Head of caudate nucleus (tissue), 42 donors: ENCODE data around the gene CRYBG3.
"Not testable (repeated sequence)": the region's sequence is repeated elsewhere in the genome, so short reads cannot be mapped to it uniquely, and the experiment has no call there.

Source experiments
- DNase-seq, 42 donors: peaks; one replicate each; pipeline versions ENCODE4 v3.0.0 to v3.0.0-alpha.2; 2020 to 2021; ENCODE audit warnings: mixed read lengths in 7 of 42
- intact Hi-C: fragments of 100-400 bp; cut with DNase I; formaldehyde crosslinking; loops from one replicate; pipeline ENCODE4 v1.15.0; 2022

CRYBG3 gene

DNA sequence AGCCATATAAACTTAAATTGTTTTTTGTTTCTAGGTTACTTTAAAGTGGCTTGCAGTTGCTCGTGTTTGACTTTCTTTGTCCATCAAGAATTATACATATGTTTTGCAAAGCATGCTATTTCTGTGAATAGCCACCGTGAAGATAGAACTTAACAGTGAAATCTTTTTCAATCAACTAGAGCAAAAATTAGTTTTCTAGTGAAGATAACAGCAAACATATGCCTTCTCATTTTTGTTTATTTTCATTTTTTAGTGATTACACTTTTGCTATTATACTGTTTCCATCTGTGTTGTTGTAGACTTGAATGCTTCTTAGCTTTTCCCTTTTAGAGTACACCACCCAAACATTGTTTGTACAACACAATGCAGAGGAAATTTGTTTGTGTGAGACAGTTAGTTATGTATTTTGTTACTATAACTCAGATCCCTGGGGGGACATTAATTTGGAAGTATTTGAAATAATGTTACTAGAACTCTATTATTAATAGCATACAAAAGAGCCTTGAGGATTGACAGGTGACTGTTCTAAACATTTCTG, 62.8 kb downstream of the CRYBG3 start:
- DNase-seq = no peak
- intact Hi-C loops = no loop called here

DNA sequence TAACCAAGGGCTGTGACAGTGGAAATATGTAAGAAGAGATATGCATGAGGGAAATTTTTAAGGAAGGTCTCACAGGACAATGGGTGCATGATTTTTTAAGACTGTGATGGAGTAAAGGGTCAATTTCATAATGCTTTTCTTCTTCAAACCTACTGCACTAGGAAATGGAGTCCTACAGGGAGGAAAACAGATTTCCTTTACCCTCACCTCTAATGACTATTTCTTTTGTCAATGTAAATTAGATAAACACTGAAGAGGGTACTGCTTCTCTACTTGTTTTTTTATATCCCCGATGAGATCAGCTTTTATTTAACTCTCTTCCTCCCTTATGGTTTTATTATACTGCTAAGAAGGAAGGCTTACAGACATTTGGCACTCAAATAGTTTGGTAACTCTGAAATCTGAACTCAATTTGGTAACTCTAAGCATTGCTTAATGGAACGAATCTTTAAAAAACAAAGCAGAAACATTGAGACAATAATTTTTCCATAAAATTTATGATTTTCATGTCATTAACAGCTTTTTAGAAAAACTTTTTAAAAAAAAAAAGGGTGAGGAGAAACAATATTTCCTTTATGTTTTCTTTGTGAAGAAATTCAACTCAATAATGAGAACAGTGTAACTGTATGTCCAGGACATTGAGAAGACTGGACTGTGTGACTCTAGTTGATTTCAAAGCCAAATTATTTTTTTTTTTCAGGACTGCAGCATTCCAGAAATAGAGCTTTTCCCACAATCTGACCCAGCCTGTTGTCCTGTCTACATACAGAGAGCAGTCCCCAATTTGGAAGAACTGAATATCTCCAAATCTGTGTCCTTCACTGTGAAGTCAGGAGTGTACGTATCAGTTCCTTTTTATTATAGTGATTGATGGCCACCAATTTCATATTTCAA, 64.4 kb downstream of the CRYBG3 start:
- DNase-seq = no peak
- intact Hi-C loops = no loop called here

DNA sequence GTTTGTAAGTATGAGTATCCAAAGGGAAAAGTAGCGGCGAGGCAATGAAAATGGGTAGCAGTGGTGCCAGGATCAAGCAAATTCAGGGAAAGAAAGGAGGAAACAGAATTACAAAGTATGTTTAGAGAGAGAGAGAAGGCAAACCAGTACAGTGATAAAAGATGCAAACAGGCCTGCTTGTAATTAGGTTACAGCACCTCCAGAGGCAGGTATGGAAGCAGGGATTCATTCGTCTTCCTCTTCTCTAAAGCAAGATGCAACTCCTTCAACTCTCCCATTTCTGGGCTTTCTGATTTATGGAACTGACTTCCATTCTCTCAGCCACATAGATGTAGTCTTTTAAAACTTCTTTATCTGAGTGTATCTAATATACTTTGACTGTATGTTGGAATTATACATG, 68.0 kb downstream of the CRYBG3 start:
- no peak for DNase-seq
- intact Hi-C loops = no loop called here

DNA sequence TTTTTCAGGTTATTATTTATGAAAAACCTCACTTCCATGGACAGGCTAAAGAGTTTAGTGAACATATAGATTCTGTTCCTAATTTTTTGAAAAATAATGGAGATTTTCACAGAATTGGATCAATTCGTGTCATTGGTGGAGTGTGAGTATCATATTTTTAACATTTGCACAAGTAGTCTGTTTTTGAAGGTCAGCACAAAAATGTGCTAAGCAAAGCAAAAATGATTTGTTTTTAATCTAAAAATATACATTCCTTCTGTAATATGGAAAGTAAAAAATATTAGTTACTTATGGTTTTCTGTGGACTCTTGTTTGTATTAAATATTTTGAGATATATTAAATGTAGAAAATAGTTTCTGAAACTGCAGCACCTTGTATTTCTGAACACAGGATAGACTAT, 71.0 kb downstream of the CRYBG3 start:
- DNase-seq = no peak
- intact Hi-C loops = no loop called here

DNA sequence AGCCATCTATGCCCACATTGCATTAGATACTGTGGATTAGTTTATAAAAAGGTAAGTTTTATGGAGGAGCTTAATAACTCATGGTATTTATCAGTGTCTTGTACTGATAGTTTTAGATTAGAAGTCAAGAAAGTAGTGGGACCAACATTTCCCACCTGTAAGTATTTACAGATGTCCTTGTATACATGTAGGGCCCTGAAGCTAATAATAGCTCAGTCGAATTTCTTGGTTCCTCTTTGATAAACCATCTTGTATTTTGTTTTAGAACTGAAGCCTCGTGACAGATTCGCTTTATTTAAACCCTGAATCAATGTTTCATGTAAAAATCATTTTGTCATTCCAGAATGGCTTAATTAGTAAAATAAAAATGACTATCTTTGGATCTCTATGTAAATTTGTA, 73.4 kb downstream of the CRYBG3 start:
- no peak for DNase-seq
- intact Hi-C loops = no loop called here

DNA sequence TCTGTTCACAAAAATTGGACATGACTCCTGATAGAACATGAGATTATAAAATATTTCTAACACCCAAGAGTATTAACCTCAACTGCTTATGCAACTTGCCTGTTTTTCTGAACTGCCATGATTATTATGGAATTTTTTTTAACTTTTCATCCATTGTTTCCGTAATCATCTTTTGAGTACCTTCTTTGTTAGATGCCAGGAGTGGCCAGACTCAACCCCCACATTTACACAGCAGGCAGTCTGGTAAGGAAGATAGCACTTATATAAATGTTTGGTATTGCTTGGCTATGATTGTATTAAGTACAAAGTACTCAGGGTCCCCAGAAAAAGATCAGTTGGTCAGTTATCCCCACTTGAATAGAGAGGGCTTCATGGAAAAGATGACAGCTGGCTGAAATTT, 74.3 kb downstream of the CRYBG3 start:
- intact Hi-C loops = no loop called here

DNA sequence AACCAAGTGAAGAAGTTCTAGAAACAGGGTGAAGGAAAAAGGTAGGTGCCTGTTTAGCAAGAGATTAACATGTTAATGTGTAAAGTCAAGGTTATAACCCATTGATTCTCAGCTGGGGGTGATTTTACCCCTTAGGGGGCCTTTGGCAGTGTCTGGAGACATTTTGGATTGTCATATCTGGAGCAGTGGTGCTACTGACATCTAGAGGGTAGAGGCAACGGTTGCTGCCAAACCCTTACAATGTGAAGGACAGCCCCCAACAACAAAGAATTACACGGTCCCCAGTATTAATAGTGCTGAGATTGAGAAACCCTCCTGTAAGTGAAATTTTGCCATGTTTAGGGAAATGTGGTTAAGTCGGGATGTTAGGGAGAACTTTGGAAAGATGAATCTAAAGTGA, 74.7 kb downstream of the CRYBG3 start:
- intact Hi-C loops = no loop called here
- no peak for DNase-seq

More for the DNA sequence above, 74.3 kb downstream of the CRYBG3 start:
- DNase-seq = no peak

DNA sequence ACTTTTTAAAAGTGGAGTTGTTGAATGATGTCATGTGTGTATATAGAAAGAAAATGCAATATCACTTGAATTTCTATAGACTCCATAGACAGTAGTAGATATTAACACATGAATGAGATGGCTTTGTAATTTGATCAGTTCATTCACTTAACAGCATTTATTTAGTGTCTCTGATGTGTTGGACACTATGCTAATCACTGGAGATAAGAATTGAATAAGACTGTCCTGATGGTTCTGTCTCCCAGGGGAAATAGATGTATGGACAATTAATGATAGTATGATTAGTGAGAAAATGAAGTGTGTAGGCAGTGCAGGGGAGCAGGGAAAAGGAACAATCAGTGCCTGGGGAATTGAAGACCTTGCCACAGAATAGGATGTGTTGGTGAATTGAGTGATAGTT, 77.5 kb downstream of the CRYBG3 start:
- intact Hi-C loops = no loop called here
- no peak for DNase-seq

DNA sequence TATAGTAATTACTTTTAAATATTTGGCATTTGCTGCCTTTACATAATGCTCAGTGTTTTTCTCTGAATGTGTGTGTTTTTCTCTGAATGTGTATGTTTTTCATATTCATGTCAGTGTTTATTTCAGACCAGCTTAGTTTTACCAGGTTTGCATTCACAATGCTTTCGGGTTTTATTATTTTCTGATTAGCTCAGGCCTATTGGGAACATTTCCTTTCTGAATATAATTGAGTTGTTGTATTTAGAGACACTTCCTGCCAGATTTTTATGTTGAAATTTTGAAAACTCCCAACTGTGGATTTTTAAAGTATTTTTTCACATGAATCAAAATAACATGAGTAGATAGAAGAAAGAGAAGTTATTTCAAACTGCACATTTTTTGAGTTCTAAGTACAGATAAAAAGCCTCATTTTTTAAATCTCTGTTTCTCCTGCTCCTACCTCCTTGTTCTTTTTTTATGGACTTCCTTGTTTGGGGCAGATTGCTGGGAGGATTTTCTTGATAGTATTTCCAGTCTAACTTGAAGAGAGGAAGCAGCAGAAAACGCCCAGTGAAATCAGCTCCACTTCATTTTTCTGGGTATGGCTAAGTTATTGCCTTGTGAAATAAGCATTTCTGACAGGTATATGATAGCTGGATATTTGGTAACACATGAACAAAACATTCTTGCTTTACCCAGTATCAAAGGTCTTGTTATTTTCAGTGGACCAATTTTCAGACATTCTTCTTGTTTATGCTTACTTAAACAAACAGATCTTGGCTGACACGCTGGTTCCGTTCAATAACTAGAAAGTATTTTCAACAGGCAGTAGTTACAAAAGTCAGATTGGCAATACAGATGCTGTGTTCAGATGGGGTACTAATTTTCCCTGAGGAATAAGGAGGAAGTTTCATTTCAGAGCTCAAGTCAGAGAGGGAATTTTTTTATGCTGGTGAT, 79.8 kb downstream of the CRYBG3 start:
- intact Hi-C loops = no loop called here
- no peak for DNase-seq

DNA sequence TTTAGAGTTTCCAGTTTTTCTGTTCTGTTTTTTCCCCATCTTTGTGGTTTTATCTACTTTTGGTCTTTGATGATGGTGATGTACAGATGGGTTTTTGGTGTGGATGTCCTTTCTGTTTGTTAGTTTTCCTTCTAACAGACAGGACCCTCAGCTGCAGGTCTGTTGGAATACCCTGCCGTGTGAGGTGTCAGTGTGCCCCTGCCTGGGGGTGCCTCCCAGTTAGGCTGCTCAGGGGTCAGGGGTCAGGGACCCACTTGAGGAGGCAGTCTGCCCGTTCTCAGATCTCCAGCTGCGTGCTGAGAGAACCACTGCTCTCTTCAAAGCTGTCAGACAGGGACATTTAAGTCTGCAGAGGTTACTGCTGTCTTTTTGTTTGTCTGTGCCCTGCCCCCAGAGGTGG, 88.0 kb downstream of the CRYBG3 start:
- DNase-seq, intact Hi-C loops: not testable (repeated sequence)

DNA sequence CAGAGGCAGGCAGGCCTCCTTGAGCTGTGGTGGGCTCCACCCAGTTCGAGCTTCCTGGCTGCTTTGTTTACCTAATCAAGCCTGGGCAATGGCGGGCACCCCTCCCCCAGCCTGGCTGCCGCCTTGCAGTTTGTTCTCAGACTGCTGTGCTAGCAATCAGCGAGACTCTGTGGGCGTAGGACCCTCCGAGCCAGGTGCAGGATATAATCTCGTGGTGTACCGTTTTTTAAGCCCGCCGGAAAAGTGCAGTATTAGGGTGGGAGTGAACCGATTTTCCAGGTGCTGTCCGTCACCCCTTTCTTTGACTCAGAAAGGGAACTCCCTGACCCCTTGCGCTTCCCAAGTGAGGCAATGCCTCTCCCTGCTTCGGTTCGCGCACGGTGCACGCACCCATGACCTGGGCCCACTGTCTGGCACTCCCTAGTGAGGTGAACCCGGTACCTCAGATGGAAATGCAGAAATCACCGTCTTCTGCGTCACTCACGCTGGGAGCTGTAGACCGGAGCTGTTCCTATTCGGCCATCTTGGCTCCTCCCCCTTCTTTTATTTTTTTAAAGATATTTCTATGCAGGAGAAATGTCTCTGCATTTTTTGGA, 88.5 kb downstream of the CRYBG3 start:
- DNase-seq, intact Hi-C loops: not testable (repeated sequence)

DNA sequence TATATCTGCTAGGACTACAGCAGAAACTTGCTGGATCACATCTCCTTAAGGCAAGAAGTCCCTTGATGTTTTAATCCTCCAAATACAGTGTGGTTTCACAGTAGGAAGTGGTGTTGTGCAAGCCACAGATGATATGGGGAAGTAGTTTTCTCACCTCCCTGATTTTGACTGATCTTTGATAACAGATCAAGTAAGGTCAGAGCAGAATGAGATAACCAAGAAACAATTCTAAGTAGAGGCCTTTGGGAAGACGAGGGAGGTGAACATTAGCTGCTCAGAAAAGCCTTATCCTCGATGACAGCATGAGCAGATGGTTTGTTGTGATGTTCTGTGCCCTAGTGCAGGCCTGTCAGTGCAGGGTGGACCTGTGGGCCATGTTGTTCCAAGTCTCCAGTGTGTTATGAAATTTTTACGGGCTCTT, 89.1 kb downstream of the CRYBG3 start:
- intact Hi-C loops = no loop called here
- no peak for DNase-seq

DNA sequence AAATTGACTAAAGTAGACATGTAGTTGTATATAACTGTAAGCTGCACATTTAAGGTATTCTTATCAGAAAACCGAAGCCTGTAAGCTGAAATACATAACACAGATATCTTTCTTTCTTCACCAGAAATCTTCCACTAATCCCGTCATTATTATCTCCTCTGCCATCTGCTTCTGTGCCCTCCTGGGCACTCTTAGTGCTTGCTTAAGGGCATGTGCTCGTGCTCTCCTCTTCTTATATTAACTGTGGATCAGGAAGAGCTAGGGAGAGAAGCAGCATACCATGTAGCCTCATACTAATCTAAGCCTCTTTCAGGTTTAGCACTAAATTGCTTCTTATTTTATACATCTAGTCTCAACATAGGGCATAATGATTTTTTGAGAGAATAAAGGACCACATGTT, 89.6 kb downstream of the CRYBG3 start:
- DNase-seq = no peak
- intact Hi-C loops = no loop called here

DNA sequence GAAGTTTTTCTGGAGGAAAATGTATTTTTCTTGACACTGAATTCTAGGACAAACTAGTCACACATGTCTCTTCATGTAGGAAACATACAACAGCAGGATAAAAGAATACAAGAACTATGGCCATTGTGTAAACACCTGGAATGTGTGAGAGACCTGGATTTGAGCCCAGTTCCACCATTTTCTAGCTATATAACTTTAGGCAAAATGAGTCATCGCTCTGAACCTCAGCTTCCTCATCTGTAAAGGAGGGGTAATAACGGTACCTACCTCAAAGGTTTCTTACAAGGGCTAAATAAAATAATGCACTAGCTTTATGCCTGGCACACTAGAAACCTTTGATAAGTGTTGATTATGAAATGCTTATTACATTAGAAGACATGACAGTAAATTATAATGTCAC, 92.6 kb downstream of the CRYBG3 start:
- intact Hi-C loops = no loop called here
- DNase-seq = no peak

DNA sequence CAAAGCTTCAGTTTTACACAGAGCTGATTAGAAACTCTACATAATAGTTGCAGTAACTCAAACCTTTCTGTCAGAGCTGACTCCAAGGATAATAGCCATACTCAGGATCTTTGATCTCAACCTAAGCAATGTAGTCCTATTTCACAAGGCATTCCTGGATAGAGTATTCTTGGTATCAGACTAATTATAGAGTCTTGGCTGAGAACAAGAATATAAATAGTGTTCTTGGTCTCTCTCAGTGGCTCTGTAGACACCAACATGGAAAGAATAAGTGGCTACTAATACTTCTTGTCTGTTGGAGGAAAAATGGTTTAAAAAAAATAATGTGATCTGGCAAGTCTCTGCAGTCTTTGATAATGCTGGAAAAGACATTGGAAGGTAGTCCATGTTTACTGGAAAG, 94.8 kb downstream of the CRYBG3 start:
- no peak for DNase-seq
- intact Hi-C loops = no loop called here

DNA sequence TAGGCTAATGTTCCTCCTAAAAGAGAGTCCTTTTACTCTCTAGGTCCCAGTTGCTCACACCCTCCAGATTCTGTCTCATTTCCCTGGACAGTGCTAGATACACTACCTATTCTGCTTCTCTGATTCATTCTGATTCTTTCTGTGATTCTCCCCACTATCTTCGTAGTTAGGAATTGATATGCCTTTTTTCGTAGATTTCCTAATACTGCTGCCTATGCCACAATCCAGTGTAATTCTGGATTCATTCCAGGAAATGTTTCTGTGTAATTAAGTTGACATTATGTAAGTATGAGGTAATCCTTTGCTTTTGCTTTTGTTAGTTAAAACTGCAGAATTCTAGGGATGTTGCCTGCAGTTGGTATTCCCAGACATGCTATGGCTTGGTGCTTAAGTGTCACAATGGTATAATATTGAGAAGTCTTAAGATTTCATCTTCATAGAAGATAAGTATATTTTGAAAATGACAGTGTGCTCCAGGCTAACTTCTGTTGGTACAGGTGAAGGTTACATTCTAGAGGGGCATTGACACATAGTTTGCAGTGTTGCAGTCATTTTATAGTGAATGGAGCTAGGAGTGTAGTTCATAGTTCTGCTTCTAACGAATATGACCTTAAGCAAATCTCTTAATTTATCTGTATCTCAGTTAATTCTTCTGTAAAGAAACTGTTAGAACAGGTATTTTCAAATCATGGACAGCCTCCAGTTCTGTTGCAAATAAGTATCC, 96.2 kb downstream of the CRYBG3 start:
- no peak for DNase-seq
- intact Hi-C loops = no loop called here

DNA sequence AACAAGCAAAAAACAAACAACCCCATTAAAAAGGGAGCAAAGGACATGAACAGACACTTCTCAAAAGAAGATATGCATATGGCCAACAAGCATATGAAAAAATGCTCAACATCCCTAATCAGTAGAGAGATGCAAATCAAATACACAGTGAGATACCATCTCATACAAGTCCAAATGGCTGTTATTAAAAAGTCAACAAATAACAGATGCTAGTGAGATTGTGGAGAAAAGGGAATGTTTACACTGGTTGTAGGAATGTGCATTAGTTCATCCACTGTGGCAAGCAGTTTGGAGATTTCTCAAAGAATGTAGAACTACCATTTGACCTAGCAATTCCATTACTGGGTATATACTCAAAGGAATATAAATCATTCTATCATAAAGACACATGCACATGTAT, 105.9 kb downstream of the CRYBG3 start:
- intact Hi-C loops = no loop called here
- DNase-seq = no peak

DNA sequence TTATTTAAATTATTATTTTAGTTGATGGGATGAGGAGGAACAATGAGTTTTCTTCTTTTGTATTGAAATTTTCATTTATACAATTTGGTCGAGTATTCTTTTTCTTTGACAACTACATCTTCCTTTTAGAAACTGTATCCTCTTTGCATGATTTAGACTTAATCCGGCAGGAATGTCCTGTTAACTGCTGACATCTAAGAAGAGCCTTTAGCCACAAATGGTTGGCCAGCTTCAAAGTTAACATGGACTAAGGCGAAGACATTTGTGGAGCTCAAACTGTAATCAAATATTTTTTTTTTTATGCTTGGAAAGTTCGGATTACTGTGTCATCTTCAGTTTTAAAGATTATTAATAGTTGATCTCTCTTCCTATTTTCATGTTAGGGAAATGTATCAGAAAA, 107.2 kb downstream of the CRYBG3 start:
- intact Hi-C loops = no loop called here
- no peak for DNase-seq

DNA sequence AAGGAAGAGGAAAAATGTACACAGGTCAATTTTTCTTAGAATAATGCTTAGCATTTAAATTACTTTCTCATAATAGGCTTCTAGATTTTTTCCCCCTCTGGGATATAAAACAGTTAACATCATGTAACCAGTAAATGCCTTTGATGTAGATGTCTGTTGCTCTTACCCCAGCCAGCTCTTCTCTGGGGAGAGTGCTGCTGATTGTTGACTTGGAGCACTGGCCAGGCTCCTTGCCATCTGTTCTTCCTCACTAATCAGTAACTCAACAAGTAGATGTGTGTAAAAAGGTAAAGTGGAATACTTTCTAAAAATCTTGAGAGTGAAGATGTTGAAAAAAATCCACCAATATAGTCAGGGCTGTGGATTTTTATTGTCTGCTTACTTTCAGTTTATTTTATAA, 108.2 kb downstream of the CRYBG3 start:
- intact Hi-C loops = no loop called here
- DNase-seq = no peak
